Mesodermal cell (in vitro differentiated cells): ENCODE results near the gene RAP1GAP2.
A peak's percentile ranks its signal among the peaks of the same experiment; 100 is the strongest.

Experiments
- H3K27ac ChIP-seq: 2 replicates; pipeline ENCODE4 v1.7.0; 2013; ENCODE audit warnings: mild to moderate bottlenecking, low read depth, low read length, moderate library complexity; ENCODE audit not compliant: severe bottlenecking
- H3K36me3 ChIP-seq: 2 replicates; pipeline ENCODE4 v1.7.1; 2013; ENCODE audit warnings: mild to moderate bottlenecking, low read length, moderate library complexity; ENCODE audit not compliant: control insufficient read depth, insufficient read depth
- H3K4me1 ChIP-seq: one replicate; pipeline ENCODE4 v1.7.1; 2013; ENCODE audit warnings: mild to moderate bottlenecking, low read length; ENCODE audit not compliant: insufficient read depth, control insufficient read depth, poor library complexity, severe bottlenecking
- H3K4me3 ChIP-seq: 2 replicates; pipeline ENCODE4 v1.7.0; 2013; ENCODE audit warnings: low read length, control low read depth, mild to moderate bottlenecking; ENCODE audit not compliant: insufficient read depth, poor library complexity, severe bottlenecking; ENCODE audit errors: extremely low read depth
- H3K9me3 ChIP-seq: 2 replicates; pipeline ENCODE4 v1.7.1; 2013; ENCODE audit warnings: mild to moderate bottlenecking, low read length, moderate library complexity; ENCODE audit not compliant: control insufficient read depth
- WGBS, 2 experiments: methylation state at CpG; one replicate each; pipeline ENCODE4 v1.1.5; 2013; ENCODE audit warnings: missing lambda C conversion rate in 2 of 2; ENCODE audit not compliant: insufficient coverage in 2 of 2; 5-methylcytosine and 5-hydroxymethylcytosine counted together

The RAP1GAP2 gene

DNA sequence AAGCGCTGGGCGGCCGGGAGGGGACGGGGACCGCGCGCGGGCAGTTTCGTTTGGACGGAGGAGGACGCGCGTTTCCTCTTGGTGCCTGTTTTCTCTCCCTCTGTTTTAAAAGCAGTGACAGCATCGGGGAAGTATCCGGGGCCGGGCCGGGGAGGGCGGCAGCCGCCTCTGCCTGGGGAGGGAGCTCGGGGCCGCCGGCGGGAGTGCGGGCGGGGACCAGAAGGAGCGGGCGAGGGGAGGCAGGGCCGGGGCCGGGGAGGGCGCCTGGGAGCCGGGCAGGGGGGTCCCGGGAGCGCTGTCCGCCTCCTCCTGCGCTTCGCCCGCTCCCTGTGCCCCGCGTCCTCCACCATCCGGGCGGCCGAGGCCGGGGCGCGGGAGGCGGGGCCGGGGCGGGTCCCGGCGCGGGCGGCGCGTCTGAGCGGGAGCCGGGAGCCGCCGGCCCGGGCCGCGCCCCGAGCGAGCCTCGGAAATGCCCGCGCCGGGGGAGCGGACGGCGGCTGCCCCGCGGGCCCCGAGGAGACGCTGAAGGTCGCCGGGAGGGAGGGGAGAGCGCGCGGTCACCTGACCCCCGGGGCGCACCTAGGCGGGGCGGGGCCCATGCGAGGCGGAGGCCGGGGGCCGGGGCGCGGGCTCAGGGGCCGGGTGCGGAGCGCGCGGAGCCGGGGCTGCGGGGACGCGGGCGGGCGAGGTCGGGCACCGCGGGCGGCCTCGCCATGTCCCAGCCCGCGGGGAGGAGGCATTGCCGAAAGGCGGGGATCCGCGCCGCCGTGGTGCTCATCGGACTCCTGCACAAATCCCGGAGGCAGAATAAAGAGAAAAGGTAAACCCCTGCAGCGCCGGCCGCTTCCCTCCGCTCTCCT lies 57.3 kb downstream of the RAP1GAP2 start:
- H3K4me1 ChIP-seq = peaks cover 11% of the 10 kb centered on the region
- H3K9me3 ChIP-seq = no peaks in the 10 kb centered on the region
- no peaks in the 10 kb centered on the region for H3K36me3 ChIP-seq
- WGBS, 2 experiments = 0% methylated on average over 83 to 102 of the region's 119 CpGs
- H3K27ac ChIP-seq = no peak overlapping the region
- H3K4me3 ChIP-seq = peak overlapping the region; percentile 53

DNA sequence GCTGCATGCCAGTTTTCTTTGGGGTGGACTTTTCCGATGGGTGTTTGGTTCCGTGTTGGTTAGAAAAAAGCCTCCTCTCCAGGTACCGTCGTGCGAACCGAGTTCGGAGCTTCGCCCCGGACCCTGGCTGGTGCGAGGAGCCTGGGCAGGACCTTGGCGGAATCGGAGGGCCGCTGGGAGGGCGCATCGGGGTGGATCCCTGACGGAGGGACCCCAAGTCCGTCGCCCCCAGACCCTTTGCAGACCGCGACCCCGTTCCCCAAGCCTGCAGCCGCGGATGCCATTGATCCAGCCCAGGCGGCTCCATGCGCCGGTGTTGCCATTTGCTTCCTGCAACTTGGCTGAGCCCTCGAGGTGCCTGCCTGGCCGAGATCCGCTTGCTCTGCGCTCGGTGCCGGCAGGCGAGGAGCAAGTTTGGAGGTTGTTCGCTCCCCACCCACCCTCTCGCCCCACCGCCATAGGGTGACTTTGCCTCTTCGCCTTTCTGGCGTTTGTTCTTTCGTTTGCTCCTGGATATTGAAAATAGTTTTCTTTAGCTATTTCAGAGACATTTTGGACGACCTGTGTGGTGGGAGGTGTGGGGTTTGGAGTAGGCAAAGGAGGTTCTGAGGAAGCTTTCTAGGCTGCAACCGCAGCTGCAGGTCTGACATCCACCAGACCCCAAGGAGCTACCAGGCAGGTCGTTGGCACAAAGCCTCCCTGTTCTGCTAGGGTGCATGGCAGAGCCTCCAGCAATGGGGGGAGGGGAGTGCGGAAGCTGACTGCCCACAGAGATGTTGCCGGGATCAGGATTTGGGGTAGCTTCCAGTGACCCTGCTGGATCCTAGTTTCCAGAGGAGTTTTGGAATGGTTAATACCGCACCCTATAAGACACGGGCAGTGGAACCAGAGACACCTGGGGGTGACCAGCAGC lies 58.2 kb downstream of the RAP1GAP2 start:
- Histone ChIP-seq H3K9me3 (no peaks in the 10 kb centered on the region), H3K4me1 (peaks cover 11% of the 10 kb centered on the region), H3K36me3 (no peaks in the 10 kb centered on the region), H3K27ac (no peak overlapping the region), H3K4me3 (peak overlapping the region; percentile 53)
- 1 to 2% methylated on average over 38 to 44 of the region's 46 CpGs for WGBS, 2 experiments

DNA sequence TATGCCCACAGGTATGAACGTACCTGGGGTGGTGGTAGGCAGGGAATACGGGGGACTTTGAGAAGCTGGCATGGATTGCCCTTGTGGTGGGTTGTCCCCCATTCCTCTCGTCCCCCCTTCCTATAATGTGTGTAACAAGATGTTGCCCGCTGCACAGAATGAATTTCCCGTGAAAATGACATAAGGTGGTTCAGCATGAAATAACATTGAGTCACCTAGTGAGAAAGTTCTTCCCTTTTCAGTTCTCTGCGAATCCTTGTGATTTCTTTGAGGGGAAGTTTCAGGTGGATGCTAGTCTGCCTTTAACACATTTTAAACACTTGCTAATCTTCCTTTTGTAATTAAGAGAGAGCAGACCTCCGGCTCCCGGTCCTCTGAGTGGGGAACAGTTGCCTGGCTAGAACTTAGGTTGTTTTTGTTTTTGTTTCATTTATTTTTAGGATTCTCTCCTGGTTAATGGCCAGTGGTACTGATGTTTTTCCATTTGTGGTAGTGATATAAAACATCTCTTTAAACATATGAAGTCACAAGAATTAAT lies 58.9 kb downstream of the RAP1GAP2 start:
- no peaks in the 10 kb centered on the region for H3K36me3 ChIP-seq
- peak overlapping the region; percentile 53 for H3K4me3 ChIP-seq
- 10 to 17% methylated on average over 2 of the region's 8 CpGs for WGBS, 2 experiments
- H3K9me3 ChIP-seq = no peaks in the 10 kb centered on the region
- H3K27ac ChIP-seq = no peak overlapping the region
- peaks cover 11% of the 10 kb centered on the region for H3K4me1 ChIP-seq

DNA sequence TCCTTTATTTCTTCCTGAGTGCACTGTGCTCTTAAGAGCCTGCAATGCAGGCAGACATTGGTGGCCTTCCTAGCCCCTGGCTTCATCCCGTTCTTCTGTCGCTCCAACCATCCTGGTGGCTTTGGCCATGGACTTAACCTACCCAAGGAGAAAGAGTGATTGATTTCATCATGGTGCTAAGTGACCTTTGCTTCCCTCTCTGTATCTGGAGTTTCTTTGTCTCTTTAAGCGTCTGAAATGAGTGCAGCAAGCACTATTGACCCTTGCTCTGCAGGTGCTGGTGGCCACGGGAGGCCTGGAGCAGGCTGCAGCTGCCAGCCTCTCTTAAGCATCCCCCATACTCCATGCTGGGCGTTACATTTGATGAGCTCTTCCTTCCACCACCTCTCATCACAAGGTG lies 60.5 kb downstream of the RAP1GAP2 start:
- WGBS, 2 experiments = 75 to 78% methylated on average over 5 of the region's 5 CpGs
- Histone ChIP-seq H3K27ac (no peak overlapping the region), H3K9me3 (no peaks in the 10 kb centered on the region), H3K4me1 (peaks cover 11% of the 10 kb centered on the region), H3K4me3 (no peak overlapping the region), H3K36me3 (no peaks in the 10 kb centered on the region)

DNA sequence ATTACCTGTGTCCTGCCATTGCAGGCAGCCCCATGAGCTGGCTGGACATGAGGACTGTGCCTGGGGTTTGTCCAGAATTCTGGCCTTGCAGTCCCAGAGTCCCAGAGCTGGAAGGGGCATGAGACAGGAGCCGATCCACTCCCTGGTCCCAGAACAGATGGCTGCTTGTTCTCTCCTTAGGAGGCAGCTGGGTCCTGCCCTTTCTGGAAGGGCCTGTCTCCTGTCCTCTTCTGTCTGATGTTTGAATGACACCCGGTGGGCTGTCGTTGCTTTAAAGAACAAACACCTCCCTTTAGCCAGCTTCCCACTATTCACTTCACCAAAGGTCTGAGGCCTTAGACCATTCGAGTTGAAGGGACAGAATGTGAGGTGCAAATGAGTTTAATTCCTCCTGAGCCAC lies 63.8 kb downstream of the RAP1GAP2 start:
- H3K27ac ChIP-seq = no peak overlapping the region
- 80 to 88% methylated on average over 1 of the region's 4 CpGs for WGBS, 2 experiments
- no peaks in the 10 kb centered on the region for H3K9me3 ChIP-seq
- H3K4me3 ChIP-seq = no peak overlapping the region
- H3K36me3 ChIP-seq = no peaks in the 10 kb centered on the region
- peaks cover 6% of the 10 kb centered on the region for H3K4me1 ChIP-seq

DNA sequence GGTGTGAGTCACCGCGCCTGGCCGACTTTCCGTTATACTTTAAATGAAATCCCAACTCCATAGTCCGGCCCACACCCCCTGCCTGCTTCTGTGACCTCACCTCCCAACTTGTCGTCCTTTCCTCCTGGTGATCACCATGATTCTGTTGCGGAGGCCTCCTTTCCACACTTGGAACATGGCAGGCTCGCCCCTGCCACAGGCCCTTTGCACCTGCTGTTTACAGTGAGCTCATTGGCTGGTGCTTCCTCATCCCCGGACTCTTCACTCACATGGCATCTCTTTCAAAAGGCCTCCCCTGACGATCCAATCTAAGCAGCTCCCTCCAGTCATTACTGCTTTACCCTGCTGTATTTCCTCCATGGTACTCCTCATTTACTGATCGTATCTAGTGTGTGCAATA lies 64.6 kb downstream of the RAP1GAP2 start:
- WGBS, 2 experiments = 87 to 93% methylated on average over 7 to 10 of the region's 11 CpGs
- no peaks in the 10 kb centered on the region for H3K9me3 ChIP-seq
- no peak overlapping the region for H3K4me3 ChIP-seq
- H3K4me1 ChIP-seq = no peaks in the 10 kb centered on the region
- H3K36me3 ChIP-seq = no peaks in the 10 kb centered on the region
- no peak overlapping the region for H3K27ac ChIP-seq

DNA sequence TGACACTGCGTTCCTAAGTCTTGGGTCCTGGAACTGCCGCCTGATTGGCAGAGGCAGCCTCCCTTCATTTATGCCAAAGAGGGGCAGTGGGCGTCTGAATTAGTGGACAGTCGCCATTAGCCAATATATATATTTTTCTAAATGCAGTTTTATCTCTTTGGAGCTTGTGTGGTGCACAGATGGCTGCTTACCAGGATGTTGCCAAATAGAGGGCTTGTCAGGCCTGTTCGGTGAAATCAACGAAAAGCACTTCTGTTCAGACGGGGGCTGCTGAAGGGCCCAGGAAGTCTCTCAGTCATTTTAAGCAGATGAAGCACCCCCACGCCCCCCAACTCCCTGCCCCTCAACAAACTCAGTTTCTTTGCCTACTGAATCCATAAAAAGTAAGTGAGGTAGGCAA lies 66.0 kb downstream of the RAP1GAP2 start:
- 83% methylated on average over 1 of the region's 8 CpGs; no CpG with 5 or more reads in 1 of the 2 experiments for WGBS, 2 experiments
- Histone ChIP-seq H3K9me3 (no peaks in the 10 kb centered on the region), H3K27ac (no peak overlapping the region), H3K36me3 (no peaks in the 10 kb centered on the region), H3K4me3 (no peak overlapping the region), H3K4me1 (no peaks in the 10 kb centered on the region)

DNA sequence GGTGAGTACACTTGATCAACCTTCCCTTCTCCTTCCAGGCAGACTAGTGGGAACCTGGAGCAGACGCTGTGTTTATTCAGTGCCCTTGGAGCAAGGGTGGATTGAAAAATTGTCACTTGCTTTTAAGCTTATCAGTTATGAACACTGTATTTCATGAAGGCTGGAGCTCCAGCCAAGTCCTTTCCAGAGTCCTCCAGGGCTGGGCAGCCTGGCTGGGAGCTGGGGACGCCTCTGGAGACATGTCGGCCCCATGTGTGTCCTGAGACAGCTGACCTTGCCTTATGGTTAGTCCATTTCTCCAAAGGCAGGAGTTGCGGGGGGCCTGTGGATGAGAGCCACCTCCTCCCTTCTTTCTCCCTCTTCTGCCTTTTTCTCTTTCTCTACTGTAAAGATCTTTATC lies 67.0 kb downstream of the RAP1GAP2 start:
- H3K36me3 ChIP-seq = no peaks in the 10 kb centered on the region
- WGBS, 2 experiments = 81 to 100% methylated on average over 2 to 4 of the region's 4 CpGs
- H3K27ac ChIP-seq = no peak overlapping the region
- H3K4me3 ChIP-seq = no peak overlapping the region
- peaks cover 9% of the 10 kb centered on the region for H3K4me1 ChIP-seq
- H3K9me3 ChIP-seq = no peaks in the 10 kb centered on the region

DNA sequence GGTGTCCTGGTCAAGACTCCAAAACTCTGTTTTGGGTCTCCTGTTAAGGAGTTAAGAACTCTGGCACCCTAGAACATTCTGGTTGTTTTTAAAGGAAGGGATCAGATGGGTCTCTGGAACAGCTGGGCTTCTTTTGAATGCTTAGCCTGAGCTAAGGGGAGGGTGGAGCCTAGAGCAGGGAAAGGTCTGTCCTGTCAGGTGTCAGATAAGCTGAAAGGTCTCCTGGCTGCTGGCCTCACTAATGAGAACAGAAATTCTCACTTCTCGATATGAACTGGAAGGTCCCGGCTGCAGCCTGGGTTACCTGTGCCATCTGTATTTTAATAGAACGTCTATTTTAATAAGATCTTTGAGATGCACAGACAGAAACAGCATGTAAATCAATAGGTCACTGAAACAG lies 69.0 kb downstream of the RAP1GAP2 start:
- no peak overlapping the region for H3K4me3 ChIP-seq
- no peaks in the 10 kb centered on the region for H3K36me3 ChIP-seq
- no peaks in the 10 kb centered on the region for H3K9me3 ChIP-seq
- WGBS, 2 experiments = 83 to 100% methylated on average over 1 to 3 of the region's 3 CpGs
- peaks cover 11% of the 10 kb centered on the region for H3K4me1 ChIP-seq
- H3K27ac ChIP-seq = no peak overlapping the region

DNA sequence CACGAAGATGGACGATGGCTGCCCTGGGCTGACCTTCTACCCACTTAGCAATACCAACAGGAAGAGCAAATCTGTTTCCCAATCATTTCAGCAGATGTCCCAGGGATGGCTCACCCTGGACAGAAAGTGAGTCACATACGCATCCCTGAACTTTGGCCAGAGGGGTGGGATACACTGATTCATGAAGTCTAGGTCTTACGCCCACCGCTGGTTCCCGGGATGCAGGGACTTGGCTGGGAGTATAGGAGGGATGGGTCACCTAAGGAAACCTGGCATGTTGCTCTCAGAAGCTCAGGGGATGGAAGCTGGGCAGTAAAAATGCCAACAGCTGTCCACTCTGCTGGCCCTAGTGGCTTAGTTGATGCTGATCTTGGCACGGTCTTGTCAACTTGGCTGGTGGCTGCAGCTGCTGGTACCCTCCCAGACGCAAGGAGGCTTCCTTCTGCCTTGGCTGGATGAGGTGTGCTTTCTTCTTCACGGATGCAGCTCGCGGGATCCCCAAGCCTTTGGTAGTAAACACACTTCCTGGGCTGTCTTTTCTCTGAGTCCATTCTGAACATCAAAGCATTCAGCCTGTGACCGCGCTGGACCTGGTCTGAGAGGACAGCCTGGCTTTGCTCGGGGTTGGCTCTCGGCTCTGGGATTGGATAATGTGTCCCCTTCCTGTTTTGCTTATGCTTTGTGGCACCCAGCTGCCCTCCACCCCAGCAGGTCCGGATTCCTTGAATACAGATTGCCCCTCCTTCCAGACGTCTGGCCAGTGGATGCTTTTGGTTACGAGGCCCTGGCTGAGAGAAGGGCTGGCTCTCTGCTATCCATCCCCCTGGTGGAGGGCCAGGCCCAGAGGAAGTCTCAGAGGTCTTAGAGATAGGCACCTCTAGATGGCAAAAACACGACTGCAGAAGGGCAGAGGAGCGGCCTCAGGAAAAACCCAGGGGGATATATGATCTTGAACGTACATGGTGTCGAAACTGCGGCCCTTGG lies 71.5 kb downstream of the RAP1GAP2 start:
- H3K4me3 ChIP-seq = no peak overlapping the region
- no peaks in the 10 kb centered on the region for H3K36me3 ChIP-seq
- WGBS, 2 experiments = 52 to 54% methylated on average over 20 to 21 of the region's 23 CpGs
- peak overlapping the region; percentile 73 for H3K27ac ChIP-seq
- peaks cover 15% of the 10 kb centered on the region for H3K4me1 ChIP-seq
- no peaks in the 10 kb centered on the region for H3K9me3 ChIP-seq
